Psoas muscle (tissue), 8 donors: ENCODE data around the gene WNT3. TPM values are rescaled to one million over a fixed set of nuclear protein-coding genes. Genes with fewer than 3 reads are reported as not detected.

Source experiments
- ATAC-seq, 4 donors: fragments of 200-7000 bp; cut with Tn5 transposase; one replicate each; pipeline ENCODE4 v1.9.1; 2020; ENCODE audit warnings: moderate library complexity in 3 of 4, mild to moderate bottlenecking in 2 of 4
- DNase-seq, 2 donors: peaks; one replicate each; pipeline ENCODE4 v3.0.0-alpha.2; 2020
- H3K27ac ChIP-seq: fragments of 200-600 bp; one replicate; pipeline ENCODE4 v1.8.0; 2022
- H3K27me3 ChIP-seq, 3 donors: fragments of 200-600 bp in 1 of 3; one replicate each; pipeline versions ENCODE4 v1.6.1 to v1.8.0; 2013 to 2022; ENCODE audit warnings: low read length in 2 of 3, mild to moderate bottlenecking in 2 of 3, moderate library complexity in 1 of 3; ENCODE audit not compliant: insufficient read depth in 3 of 3
- H3K36me3 ChIP-seq, 2 donors: fragments of 200-600 bp in 1 of 2; one replicate each; pipeline versions ENCODE4 v1.6.1 to v1.8.0; 2013 to 2022; ENCODE audit warnings: low read depth in 1 of 2, mild to moderate bottlenecking in 1 of 2, moderate library complexity in 1 of 2; ENCODE audit not compliant: insufficient read depth in 1 of 2
- H3K4me1 ChIP-seq: fragments of 200-600 bp; one replicate; pipeline ENCODE4 v1.8.0; 2022
- H3K4me3 ChIP-seq: fragments of 200-600 bp; one replicate; pipeline ENCODE4 v1.8.0; 2022; ENCODE audit warnings: mild to moderate bottlenecking
- H3K9me3 ChIP-seq: fragments of 200-600 bp; one replicate; pipeline ENCODE4 v1.8.0; 2022
- CTCF ChIP-seq: fragments of 200-600 bp; IDR thresholded peaks from one replicate; pipeline ENCODE4 v1.8.0; 2022; ENCODE audit warnings: antibody characterized with exemption
- WGBS, 3 donors: extraction: QIAGEN DNeasy Blood & Tissue Kit; methylation state at CpG; one replicate each; pipeline versions ENCODE4 v1.1.6 to v1.1.7; 2013; 5-methylcytosine and 5-hydroxymethylcytosine counted together
- intact Hi-C, 2 donors: fragments of 100-400 bp; cut with DNase I; formaldehyde crosslinking; loops; one replicate each; pipeline versions ENCODE4 v1.11.0 to v1.14.2; 2022
- polyA plus RNA-seq, 3 donors: library from polyadenylated mRNA; stranded (reverse); fragments of 200-250 nt; gene quantifications; one replicate each; pipeline ENCODE4 v1.2.3, GENCODE V29; 2013
- total RNA-seq, 4 donors: library from RNA; stranded (reverse); fragmentation: NEBNext Ultra II Directional in 2 of 4; extraction: Animal tissue kit (Norgen Biotek cat#: 25700) in 2 of 4; gene quantifications; one replicate each; pipeline versions ENCODE4 v1.2.1 to v1.2.4, GENCODE V29; 2021 to 2023
- donor health status: healthy with polysubstance abuse.
- donor health status: DM: no; HTN: no; CAD: no; lungs with moderate emphysema.
- donor health status: Bipolar disorder and iron deficiency.
- donor health status: healthy.
- donor health status: DM: yes; HTN: yes; CAD: no.
- donor health status: DM: no; HTN: no; CAD: no.
- donor health status: DM: no; HTN: no; CAD: no.
- donor health status: DM: yes; HTN: yes; CAD: no.

Gene WNT3
- total and polyA plus RNA-seq, 7 donors: 0.06 to 0.36 (median 0.10) TPM; not detected in 2

- no peak overlapping the region for H3K27ac ChIP-seq
- no peak for TF ChIP-seq CTCF
- H3K36me3 ChIP-seq: no peaks in the 10 kb centered on the region
- ATAC-seq (no peak), DNase-seq (no peak)
- H3K4me3 ChIP-seq: no peak overlapping the region
- H3K9me3 ChIP-seq: no peaks in the 10 kb centered on the region
- peaks cover 0 to 11% (median 5%) of the 10 kb centered on the region in 3 donors for H3K27me3 ChIP-seq
- no peaks in the 10 kb centered on the region for H3K4me1 ChIP-seq
- intact Hi-C loops: no loop called here
- WGBS, 3 donors: 93 to 95% (median 93%) methylated on average over 13 of the region's 13 CpGs
Observed at GRCh38 chr17:46787478-46787877, 31.0 kb downstream of the WNT3 start.

- intact Hi-C loops: no loop called here
- Histone ChIP-seq H3K4me3 (no peak overlapping the region), H3K27ac (no peak overlapping the region), H3K36me3 (no peaks in the 10 kb centered on the region), H3K4me1 (no peaks in the 10 kb centered on the region), H3K27me3 (peaks cover 0 to 5% (median 0%) of the 10 kb centered on the region in 3 donors), H3K9me3 (no peaks in the 10 kb centered on the region)
- 47 to 56% (median 47%) methylated on average over 7 of the region's 7 CpGs for WGBS, 3 donors
- no peak for TF ChIP-seq CTCF
- ATAC-seq (no peak), DNase-seq (no peak)
Observed at GRCh38 chr17:46785696-46786095, 32.8 kb downstream of the WNT3 start.

GRCh38 chr17:46783031-46783593 is 35.4 kb downstream of the WNT3 start:
- H3K27ac ChIP-seq: no peak overlapping the region
- H3K4me1 ChIP-seq: no peaks in the 10 kb centered on the region
- TF ChIP-seq CTCF: no peak
- ATAC-seq (no peak), DNase-seq (no peak)
- H3K36me3 ChIP-seq: no peaks in the 10 kb centered on the region
- no peaks in the 10 kb centered on the region for H3K9me3 ChIP-seq
- intact Hi-C loops: no loop called here
- H3K27me3 ChIP-seq: peaks cover 0 to 3% (median 1%) of the 10 kb centered on the region in 3 donors
- H3K4me3 ChIP-seq: no peak overlapping the region
- 45 to 60% (median 54%) methylated on average over 7 of the region's 7 CpGs for WGBS, 3 donors

- no peak overlapping the region for H3K27ac ChIP-seq
- no peak overlapping the region for H3K4me3 ChIP-seq
- WGBS, 3 donors: 76 to 83% (median 77%) methylated on average over 8 to 9 of the region's 9 CpGs
- H3K9me3 ChIP-seq: no peaks in the 10 kb centered on the region
- no peaks in the 10 kb centered on the region for H3K36me3 ChIP-seq
- intact Hi-C loops: no loop called here
- no peak for DNase-seq
- peak in 1 of 4 donors; percentile 48 for ATAC-seq
- no peaks in the 10 kb centered on the region for H3K4me1 ChIP-seq
- peak; percentile 27 for TF ChIP-seq CTCF
- peaks cover 0 to 8% (median 3%) of the 10 kb centered on the region in 3 donors for H3K27me3 ChIP-seq
Observed at GRCh38 chr17:46782250-46782953, 36.1 kb downstream of the WNT3 start.
